HT-29 (cell line): ENCODE data around the gene MOB3B. TPM values are rescaled to one million over a fixed set of nuclear protein-coding genes. Genes with fewer than 3 reads are reported as not detected.
A peak's percentile ranks its signal among the peaks of the same experiment; 100 is the strongest.

Experiments used
- DNase-seq: peaks from one replicate; pipeline ENCODE4 v3.0.0-alpha.2; 2015; ENCODE audit warnings: low spot score
- total RNA-seq: library from RNA; depleted of rRNA; stranded (reverse); fragments of >200 nt; shearing (Covaris generic); gene quantifications from 2 replicates; pipeline ENCODE4 v1.2.3, GENCODE V29; 2014; rRNA removed

The MOB3B gene
- total RNA-seq, 1 experiment from 2014 or later = 3.1 TPM

DNA sequence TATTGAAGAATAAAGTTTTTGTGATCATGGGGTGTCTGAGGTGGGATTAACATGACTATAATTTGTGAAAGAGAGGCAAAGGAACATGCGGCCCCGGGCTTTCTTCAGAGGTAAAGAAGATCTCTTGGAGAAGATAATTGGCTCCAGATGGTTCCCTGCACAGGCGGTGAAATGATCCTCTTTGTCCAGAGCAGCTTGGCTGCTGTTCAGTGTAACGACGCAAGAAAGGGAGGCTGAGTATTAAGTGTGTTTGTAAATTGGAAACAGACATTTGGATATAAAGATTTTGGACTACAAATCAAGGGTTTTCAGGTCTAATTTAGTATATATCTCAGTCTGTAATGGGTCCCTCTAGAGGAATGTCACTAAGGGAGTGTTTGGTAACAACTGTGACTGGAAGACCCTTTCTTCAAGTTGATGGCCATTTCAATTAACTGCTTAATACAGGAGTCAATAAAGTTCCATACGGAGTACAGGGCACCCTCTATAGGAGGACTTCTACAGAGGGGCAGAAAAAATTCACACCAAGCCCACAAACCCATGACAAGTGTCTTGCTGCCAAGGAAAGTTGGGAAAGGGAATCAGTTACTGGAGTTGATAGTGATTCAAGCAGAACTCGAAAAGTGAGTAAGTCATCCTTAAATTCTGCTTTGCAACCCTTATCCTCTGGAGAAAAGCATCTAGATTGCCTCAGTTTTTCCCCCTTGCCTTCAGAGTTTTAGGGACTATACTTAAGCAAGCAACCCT, 236.8 kb downstream of the MOB3B start:
- no peak for DNase-seq

DNA sequence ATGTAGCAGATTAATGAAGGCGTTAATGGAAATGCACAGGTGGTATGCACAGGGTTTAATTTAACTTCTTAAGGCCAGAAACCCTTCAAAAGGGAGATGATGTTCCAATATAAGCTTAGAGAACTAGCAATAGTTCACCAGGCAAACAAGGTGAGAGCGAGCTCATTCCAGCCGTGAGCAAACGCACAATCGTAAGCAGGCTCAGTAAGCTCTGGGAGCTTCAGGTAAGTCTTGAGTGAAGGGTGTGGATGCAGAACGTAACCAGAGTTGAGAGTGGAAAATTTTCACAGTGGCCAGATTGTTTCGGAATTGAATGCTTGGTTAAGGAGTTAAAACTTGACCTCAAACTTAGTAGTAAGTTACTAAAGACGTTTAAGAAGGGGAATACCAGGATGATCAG, 238.3 kb downstream of the MOB3B start:
- DNase-seq = no peak

DNA sequence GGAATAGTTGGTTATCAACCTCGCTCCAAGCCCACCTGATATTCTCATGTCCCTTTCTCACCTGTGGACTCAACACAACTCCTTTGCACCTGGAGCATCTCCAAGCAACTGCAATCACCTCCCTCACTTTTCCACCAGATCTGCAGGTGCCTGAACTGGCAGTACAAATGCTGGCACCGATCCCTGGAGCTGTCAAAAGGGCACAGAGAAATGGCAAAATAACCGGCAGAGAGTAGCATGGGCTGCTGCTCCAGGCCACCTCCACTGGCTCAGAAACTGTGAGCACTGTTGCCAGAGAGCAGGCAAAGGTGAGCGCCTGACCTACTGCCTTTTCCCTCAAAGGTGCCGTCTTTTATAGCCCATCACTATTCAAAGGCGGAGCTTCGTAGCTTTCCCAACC, 247.3 kb downstream of the MOB3B start:
- no peak for DNase-seq

DNA sequence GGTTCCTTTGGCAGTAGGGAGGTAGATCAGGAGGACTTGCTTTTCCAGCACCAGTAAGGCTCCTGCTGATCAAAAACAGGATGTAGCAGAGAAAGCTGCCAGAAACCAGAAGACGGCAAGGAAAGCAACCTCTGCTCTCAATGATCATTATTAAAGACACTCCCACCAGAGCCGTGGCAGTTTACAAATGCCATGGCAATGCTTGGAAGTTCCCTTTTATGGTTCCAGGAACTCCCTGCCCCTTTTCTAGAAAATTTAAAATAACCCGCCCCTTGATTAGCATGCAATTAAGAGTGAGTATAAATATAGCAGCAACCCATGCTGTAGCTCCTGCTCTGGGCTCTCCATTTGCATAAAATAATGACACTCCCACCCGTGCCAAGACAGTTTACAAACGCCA, 248.8 kb downstream of the MOB3B start:
- no peak for DNase-seq

DNA sequence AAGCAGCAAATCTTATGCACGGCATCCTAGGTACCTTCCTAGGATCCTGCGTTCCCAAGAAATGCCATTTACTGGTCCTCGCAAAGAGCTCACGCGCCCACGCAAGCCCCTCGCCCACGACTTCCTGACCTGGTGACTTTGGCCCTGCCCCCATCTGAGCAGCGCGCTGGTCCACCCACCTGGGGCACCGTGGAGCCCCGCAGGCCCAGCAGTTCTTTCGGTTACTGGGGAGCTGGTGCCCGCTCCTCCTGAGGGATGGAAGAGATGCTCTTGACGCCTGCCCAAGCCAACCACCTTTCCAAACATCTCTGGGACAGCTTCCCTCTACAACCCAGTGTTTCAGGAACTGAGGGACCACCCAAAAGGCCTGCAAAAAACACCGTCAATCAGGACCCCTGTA, 249.4 kb downstream of the MOB3B start:
- no peak for DNase-seq

DNA sequence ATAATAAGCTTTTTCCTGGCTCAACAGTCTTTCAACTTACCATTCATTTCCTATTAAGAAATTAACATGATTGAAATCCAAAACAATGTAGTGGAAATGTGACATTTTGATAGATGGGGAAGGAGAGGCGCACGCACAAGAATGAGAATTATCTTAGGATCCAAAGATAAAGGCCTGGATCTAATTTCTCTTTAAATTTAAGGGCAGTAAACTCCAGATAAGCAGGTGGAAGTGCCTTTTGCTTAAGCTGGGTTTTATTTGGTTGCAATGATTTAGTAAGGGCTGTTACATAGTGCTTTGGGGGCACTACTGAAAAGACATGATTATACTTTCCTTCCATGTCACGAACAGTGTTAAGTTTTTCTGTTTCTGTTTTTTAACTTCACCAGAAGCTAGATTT, 250.0 kb downstream of the MOB3B start:
- DNase-seq = no peak

DNA sequence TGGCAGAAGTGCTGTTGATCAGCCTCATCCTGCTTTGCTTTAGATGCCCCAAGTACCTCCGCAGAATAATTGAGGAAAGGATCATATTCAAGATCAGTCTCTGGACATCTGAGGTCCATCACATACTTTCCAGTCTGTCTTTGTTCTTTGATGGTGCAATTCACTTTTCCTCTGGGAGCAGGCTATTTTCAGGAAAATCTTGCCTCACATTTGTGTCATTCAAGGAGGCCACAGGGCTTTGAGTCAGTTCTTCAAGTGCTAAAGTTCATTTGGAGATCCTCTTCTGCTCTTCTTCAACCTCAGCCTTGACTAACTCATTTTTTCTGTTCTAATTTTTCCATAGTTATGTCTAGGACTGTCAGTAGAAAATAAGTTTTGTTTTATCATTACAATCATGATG, 251.2 kb downstream of the MOB3B start:
- DNase-seq = no peak

DNA sequence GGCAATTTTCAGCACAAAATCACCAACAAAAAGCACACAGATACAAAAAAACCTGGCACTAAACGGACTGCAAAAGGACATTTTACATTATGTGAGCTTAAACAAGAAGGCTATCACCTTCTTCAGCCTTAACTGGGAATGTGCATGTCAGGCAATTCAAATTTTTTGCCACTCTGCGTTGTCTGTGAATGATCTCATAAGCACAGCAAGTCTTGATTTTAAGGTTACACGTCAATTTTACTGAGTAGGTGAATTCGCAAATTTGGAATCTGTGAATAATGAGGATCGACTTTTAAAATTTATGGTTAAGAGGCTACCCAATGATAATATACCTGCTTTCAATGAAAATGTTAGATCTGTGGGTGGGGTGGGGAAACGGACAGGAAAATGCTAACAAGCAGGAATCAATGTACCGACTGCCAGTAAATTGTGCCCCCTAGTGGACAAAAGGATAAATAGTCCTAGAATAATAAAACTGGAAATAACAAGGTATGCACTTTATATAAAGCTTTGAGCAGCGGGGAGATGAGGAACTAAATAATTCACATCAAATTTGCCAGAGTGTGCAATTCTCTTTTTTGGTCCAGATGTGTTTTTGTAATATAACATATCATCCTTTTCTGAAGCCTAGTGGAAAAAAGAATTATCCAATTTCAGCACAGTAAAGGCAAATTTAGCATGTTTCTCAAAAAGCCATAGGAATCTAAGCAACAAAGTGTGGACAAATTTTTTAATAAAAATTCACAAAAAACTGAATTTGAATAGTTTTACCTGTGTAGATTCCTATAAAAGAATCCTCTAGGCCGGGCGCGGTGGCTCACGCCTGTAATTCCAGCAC, 253.2 kb downstream of the MOB3B start:
- peak; percentile 84 for DNase-seq

Other genes starting within 250 kb of the MOB3B start
- gene EQTN, start 232.7 kb downstream of the MOB3B start, total RNA-seq = 0.18 TPM in 1 of 2 replicates, not detected in the other
- not detected in 2 replicates for gene IFNK, start 5.5 kb downstream of the MOB3B start, total RNA-seq
- gene C9orf72, start 43.7 kb upstream of the MOB3B start, total RNA-seq = 2.4 and 3.5 TPM in 2 replicates